Hematopoietic multipotent progenitor cell treated with erythropoietin and hydrocortisone succinate and interleukin-3 and kit ligand, for 8 days (in vitro differentiated cells): ENCODE results near the gene MAPK12.

Experiments
- DNase-seq: peaks from one replicate; pipeline ENCODE4 v3.0.0-alpha.2; 2015

Gene MAPK12

GRCh38 chr22:50264946-50265669 is 3.6 kb upstream of the MAPK12 start:
- no peak for DNase-seq

- no peak for DNase-seq
These were observed 2.7 kb upstream of the MAPK12 start for GRCh38 chr22:50264104-50264745.

GRCh38 chr22:50262973-50263617 is 1.6 kb upstream of the MAPK12 start:
- DNase-seq, result no peak

- peak; percentile 25 for DNase-seq
These were observed 1.0 kb upstream of the MAPK12 start for GRCh38 chr22:50262460-50262911.

- peak; percentile 24 for DNase-seq
These were observed 475 bp downstream of the MAPK12 start for GRCh38 chr22:50260801-50261614.

GRCh38 chr22:50260434-50260800 is 1.1 kb downstream of the MAPK12 start:
- no peak for DNase-seq

GRCh38 chr22:50259302-50259701 is 2.2 kb downstream of the MAPK12 start:
- DNase-seq, result no peak

- no peak for DNase-seq
These were observed 2.9 kb downstream of the MAPK12 start for GRCh38 chr22:50258361-50259292.

- DNase-seq, result no peak
These were observed 3.8 kb downstream of the MAPK12 start for GRCh38 chr22:50257451-50258360.

GRCh38 chr22:50257041-50257440 is 4.4 kb downstream of the MAPK12 start:
- DNase-seq, result no peak

GRCh38 chr22:50256258-50256862 is 5.1 kb downstream of the MAPK12 start:
- no peak for DNase-seq

GRCh38 chr22:50255607-50256006 is 5.9 kb downstream of the MAPK12 start:
- no peak for DNase-seq

- no peak for DNase-seq
These were observed 6.4 kb downstream of the MAPK12 start for GRCh38 chr22:50255099-50255498.

GRCh38 chr22:50253941-50254340 is 7.5 kb downstream of the MAPK12 start:
- DNase-seq, result no peak

GRCh38 chr22:50253046-50253915 is 8.2 kb downstream of the MAPK12 start:
- peak; percentile 29 for DNase-seq

- DNase-seq, result peak; percentile 73
These were observed 9.1 kb downstream of the MAPK12 start for GRCh38 chr22:50252082-50253045.

- no peak for DNase-seq
These were observed 9.9 kb downstream of the MAPK12 start for GRCh38 chr22:50251477-50252081.
